ENCODE results near the gene KDM4B. TPM values are rescaled to one million over a fixed set of nuclear protein-coding genes. Genes with fewer than 3 reads are reported as not detected.

The KDM4B gene
- total and polyA plus RNA-seq, 2 donors: 14.3 to 19.5 TPM

GRCh38 chr19:5122671-5123409, 153.9 kb downstream of the KDM4B start:
- Histone ChIP-seq H3K4me1 (ENCODE audit: insufficient read depth) (no peaks in the 10 kb centered on the region), H3K27ac (ENCODE audit: low read depth) (no peak overlapping the region), H3K4me3 (ENCODE audit: low read depth, low read length) (no peak overlapping the region), H3K36me3 (ENCODE audit: insufficient read depth) (no peaks in the 10 kb centered on the region)
- DNase-seq (ENCODE audit: extremely low spot score): no peak
- WGBS: 91% methylated on average over 30 of the region's 30 CpGs

- Histone ChIP-seq H3K4me1 (ENCODE audit: insufficient read depth) (no peaks in the 10 kb centered on the region), H3K36me3 (ENCODE audit: insufficient read depth) (no peaks in the 10 kb centered on the region), H3K27ac (ENCODE audit: low read depth) (no peak overlapping the region), H3K4me3 (ENCODE audit: low read depth, low read length) (no peak overlapping the region)
- 83% methylated on average over 11 of the region's 11 CpGs for WGBS
- DNase-seq (ENCODE audit: extremely low spot score): no peak
These were observed 154.7 kb downstream of the KDM4B start for GRCh38 chr19:5123646-5124045.

GRCh38 chr19:5124111-5124855, 155.4 kb downstream of the KDM4B start:
- DNase-seq (ENCODE audit: extremely low spot score): no peak
- no peaks in the 10 kb centered on the region for H3K4me1 ChIP-seq (ENCODE audit: insufficient read depth)
- 95% methylated on average over 21 of the region's 21 CpGs for WGBS
- H3K36me3 ChIP-seq (ENCODE audit: insufficient read depth): no peaks in the 10 kb centered on the region
- no peak overlapping the region for H3K27ac ChIP-seq (ENCODE audit: low read depth)
- H3K4me3 ChIP-seq (ENCODE audit: low read depth, low read length): no peak overlapping the region

GRCh38 chr19:5125376-5125775, 156.5 kb downstream of the KDM4B start:
- H3K4me3 ChIP-seq (ENCODE audit: low read depth, low read length): no peak overlapping the region
- no peaks in the 10 kb centered on the region for H3K4me1 ChIP-seq (ENCODE audit: insufficient read depth)
- WGBS: 63% methylated on average over 17 of the region's 17 CpGs
- DNase-seq (ENCODE audit: extremely low spot score): no peak
- no peaks in the 10 kb centered on the region for H3K36me3 ChIP-seq (ENCODE audit: insufficient read depth)
- no peak overlapping the region for H3K27ac ChIP-seq (ENCODE audit: low read depth)

GRCh38 chr19:5125797-5126497, 157.0 kb downstream of the KDM4B start:
- no peaks in the 10 kb centered on the region for H3K36me3 ChIP-seq (ENCODE audit: insufficient read depth)
- no peak overlapping the region for H3K27ac ChIP-seq (ENCODE audit: low read depth)
- H3K4me3 ChIP-seq (ENCODE audit: low read depth, low read length): no peak overlapping the region
- H3K4me1 ChIP-seq (ENCODE audit: insufficient read depth): no peaks in the 10 kb centered on the region
- 42% methylated on average over 21 of the region's 21 CpGs for WGBS
- no peak for DNase-seq (ENCODE audit: extremely low spot score)

- DNase-seq (ENCODE audit: extremely low spot score): no peak
- no peak overlapping the region for H3K4me3 ChIP-seq (ENCODE audit: low read depth, low read length)
- no peaks in the 10 kb centered on the region for H3K4me1 ChIP-seq (ENCODE audit: insufficient read depth)
- no peak overlapping the region for H3K27ac ChIP-seq (ENCODE audit: low read depth)
- 87% methylated on average over 26 of the region's 26 CpGs for WGBS
- peaks cover 1% of the 10 kb centered on the region for H3K36me3 ChIP-seq (ENCODE audit: insufficient read depth)
These were observed 157.7 kb downstream of the KDM4B start for GRCh38 chr19:5126498-5127223.

GRCh38 chr19:5127717-5128116, 158.8 kb downstream of the KDM4B start:
- DNase-seq (ENCODE audit: extremely low spot score): no peak
- Histone ChIP-seq H3K27ac (ENCODE audit: low read depth) (no peak overlapping the region), H3K4me1 (ENCODE audit: insufficient read depth) (no peaks in the 10 kb centered on the region), H3K4me3 (ENCODE audit: low read depth, low read length) (no peak overlapping the region), H3K36me3 (ENCODE audit: insufficient read depth) (peaks cover 1% of the 10 kb centered on the region)
- WGBS: 71% methylated on average over 12 of the region's 12 CpGs

GRCh38 chr19:5128251-5128935, 159.5 kb downstream of the KDM4B start:
- peak; percentile 43 for DNase-seq (ENCODE audit: extremely low spot score)
- H3K4me1 ChIP-seq (ENCODE audit: insufficient read depth): no peaks in the 10 kb centered on the region
- H3K4me3 ChIP-seq (ENCODE audit: low read depth, low read length): no peak overlapping the region
- H3K27ac ChIP-seq (ENCODE audit: low read depth): no peak overlapping the region
- 16% methylated on average over 25 of the region's 25 CpGs for WGBS
- peaks cover 1% of the 10 kb centered on the region for H3K36me3 ChIP-seq (ENCODE audit: insufficient read depth)

- Histone ChIP-seq H3K4me3 (ENCODE audit: low read depth, low read length) (no peak overlapping the region), H3K4me1 (ENCODE audit: insufficient read depth) (no peaks in the 10 kb centered on the region), H3K27ac (ENCODE audit: low read depth) (no peak overlapping the region), H3K36me3 (ENCODE audit: insufficient read depth) (peaks cover 1% of the 10 kb centered on the region)
- DNase-seq (ENCODE audit: extremely low spot score): no peak
- 33% methylated on average over 9 of the region's 9 CpGs for WGBS
These were observed 160.1 kb downstream of the KDM4B start for GRCh38 chr19:5128936-5129389.

GRCh38 chr19:5129691-5130090, 160.8 kb downstream of the KDM4B start:
- Histone ChIP-seq H3K4me1 (ENCODE audit: insufficient read depth) (no peaks in the 10 kb centered on the region), H3K36me3 (ENCODE audit: insufficient read depth) (peaks cover 1% of the 10 kb centered on the region), H3K27ac (ENCODE audit: low read depth) (no peak overlapping the region), H3K4me3 (ENCODE audit: low read depth, low read length) (no peak overlapping the region)
- no peak for DNase-seq (ENCODE audit: extremely low spot score)
- WGBS: 90% methylated on average over 13 of the region's 13 CpGs

GRCh38 chr19:5130371-5131030, 161.6 kb downstream of the KDM4B start:
- H3K27ac ChIP-seq (ENCODE audit: low read depth): no peak overlapping the region
- 87% methylated on average over 27 of the region's 27 CpGs for WGBS

GRCh38 chr19:5131031-5131505, 162.2 kb downstream of the KDM4B start:
- no peak for DNase-seq (ENCODE audit: extremely low spot score)
- H3K36me3 ChIP-seq (ENCODE audit: insufficient read depth): peaks cover 1% of the 10 kb centered on the region
- no peak overlapping the region for H3K4me3 ChIP-seq (ENCODE audit: low read depth, low read length)
- no peaks in the 10 kb centered on the region for H3K4me1 ChIP-seq (ENCODE audit: insufficient read depth)
- WGBS: 79% methylated on average over 21 of the region's 21 CpGs
- no peak overlapping the region for H3K27ac ChIP-seq (ENCODE audit: low read depth)

More at GRCh38 chr19:5130371-5131030, 161.6 kb downstream of the KDM4B start:
- no peak overlapping the region for H3K4me3 ChIP-seq (ENCODE audit: low read depth, low read length)
- no peaks in the 10 kb centered on the region for H3K4me1 ChIP-seq (ENCODE audit: insufficient read depth)
- H3K36me3 ChIP-seq (ENCODE audit: insufficient read depth): peaks cover 1% of the 10 kb centered on the region
- no peak for DNase-seq (ENCODE audit: extremely low spot score)

All from urinary bladder (tissue), 4 donors.